ENCODE results near the gene GSPT1.

DNA sequence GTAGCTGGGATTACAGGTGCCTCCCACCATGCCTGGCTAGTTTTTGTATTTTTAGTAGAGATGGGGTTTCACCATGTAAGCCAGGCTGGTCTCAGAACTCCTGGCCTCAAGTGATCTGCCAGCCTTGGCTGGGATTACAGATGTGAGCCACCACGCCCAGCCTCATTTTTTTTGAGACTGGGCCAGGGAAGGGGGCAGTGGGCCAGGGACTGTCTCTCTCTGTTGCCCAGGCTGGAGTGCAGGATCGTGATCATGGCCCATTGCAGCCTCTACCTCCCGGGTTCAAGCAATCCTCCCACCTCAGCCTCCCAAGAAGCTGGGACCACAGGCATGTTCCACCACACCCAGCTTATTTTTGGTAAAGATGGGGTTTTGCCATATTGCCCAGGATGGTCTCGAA lies 80.4 kb downstream of the GSPT1 start:
- TF ChIP-seq, protein P1, sequence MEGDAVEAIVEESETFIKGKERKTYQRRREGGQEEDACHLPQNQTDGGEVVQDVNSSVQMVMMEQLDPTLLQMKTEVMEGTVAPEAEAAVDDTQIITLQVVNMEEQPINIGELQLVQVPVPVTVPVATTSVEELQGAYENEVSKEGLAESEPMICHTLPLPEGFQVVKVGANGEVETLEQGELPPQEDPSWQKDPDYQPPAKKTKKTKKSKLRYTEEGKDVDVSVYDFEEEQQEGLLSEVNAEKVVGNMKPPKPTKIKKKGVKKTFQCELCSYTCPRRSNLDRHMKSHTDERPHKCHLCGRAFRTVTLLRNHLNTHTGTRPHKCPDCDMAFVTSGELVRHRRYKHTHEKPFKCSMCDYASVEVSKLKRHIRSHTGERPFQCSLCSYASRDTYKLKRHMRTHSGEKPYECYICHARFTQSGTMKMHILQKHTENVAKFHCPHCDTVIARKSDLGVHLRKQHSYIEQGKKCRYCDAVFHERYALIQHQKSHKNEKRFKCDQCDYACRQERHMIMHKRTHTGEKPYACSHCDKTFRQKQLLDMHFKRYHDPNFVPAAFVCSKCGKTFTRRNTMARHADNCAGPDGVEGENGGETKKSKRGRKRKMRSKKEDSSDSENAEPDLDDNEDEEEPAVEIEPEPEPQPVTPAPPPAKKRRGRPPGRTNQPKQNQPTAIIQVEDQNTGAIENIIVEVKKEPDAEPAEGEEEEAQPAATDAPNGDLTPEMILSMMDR (IDR thresholded peaks at IDR 0.05): no peak
- TF ChIP-seq EP300 (IDR thresholded peaks at IDR 0.05): no peak
- TF ChIP-seq POLR2A (IDR thresholded peaks at IDR 0.05; ENCODE audit: low read depth): no peak

All from esophagus muscularis mucosa (tissue), 4 donors.